Measurements from ENCODE around the gene GNPTAB.

DNA sequence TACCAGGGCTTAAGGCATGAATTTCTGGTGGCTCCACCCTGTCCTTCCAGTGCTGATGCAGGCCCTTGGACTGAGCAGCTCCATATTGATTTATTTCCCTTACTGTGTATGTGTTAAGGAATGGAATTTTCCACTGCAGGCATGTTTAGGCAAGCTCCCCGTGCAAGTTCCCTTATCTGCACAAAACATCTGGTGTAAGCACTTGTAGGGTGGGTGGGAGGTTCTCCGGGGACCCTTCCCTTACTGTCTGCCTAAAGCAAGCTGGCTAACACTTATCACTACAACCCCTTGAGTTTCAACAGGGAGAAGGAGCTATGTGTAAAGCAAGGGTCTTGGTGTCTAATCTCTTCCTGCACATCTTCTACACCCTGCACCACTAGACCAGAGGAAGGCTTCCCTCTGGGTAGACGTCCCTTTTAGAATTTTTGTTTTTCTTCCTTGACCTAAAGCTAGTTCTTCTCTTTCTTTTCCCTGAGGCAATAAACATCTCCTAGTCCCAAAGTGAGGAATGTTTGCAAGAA, 24.7 kb upstream of the GNPTAB start:
- TF ChIP-seq, protein P1, sequence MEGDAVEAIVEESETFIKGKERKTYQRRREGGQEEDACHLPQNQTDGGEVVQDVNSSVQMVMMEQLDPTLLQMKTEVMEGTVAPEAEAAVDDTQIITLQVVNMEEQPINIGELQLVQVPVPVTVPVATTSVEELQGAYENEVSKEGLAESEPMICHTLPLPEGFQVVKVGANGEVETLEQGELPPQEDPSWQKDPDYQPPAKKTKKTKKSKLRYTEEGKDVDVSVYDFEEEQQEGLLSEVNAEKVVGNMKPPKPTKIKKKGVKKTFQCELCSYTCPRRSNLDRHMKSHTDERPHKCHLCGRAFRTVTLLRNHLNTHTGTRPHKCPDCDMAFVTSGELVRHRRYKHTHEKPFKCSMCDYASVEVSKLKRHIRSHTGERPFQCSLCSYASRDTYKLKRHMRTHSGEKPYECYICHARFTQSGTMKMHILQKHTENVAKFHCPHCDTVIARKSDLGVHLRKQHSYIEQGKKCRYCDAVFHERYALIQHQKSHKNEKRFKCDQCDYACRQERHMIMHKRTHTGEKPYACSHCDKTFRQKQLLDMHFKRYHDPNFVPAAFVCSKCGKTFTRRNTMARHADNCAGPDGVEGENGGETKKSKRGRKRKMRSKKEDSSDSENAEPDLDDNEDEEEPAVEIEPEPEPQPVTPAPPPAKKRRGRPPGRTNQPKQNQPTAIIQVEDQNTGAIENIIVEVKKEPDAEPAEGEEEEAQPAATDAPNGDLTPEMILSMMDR (IDR thresholded peaks at IDR 0.05), result no peak
- no peak for TF ChIP-seq POLR2A (IDR thresholded peaks at IDR 0.05)
